Measurements from ENCODE around the gene ZNF638.

- TF ChIP-seq CTCF (IDR thresholded peaks at IDR 0.05; ENCODE audit: control extremely low read depth in 1 of 3, insufficient read depth in 1 of 3, low read depth in 1 of 3, low read length in 3 of 3) (no peak), SRF (IDR thresholded peaks at IDR 0.05; ENCODE audit: low read depth, low read length) (no peak), POLR2A (IDR thresholded peaks at IDR 0.05; ENCODE audit: control extremely low read depth in 1 of 2, low read depth in 2 of 2, low read length in 2 of 2) (no peak), YY1 (IDR thresholded peaks at IDR 0.05; ENCODE audit: low read depth, low read length) (no peak), TAF1 (IDR thresholded peaks at IDR 0.05; ENCODE audit: low read depth, low read length) (no peak), EZH2 (IDR thresholded peaks at IDR 0.05; ENCODE audit: low read depth, low read length, severe bottlenecking) (no peak), ATF2 (IDR thresholded peaks at IDR 0.05; ENCODE audit: low read length) (no peak)
Measured at GRCh38 chr2:71458413-71459083, 127.0 kb downstream of the ZNF638 start.

Data from H1 (cell line).